ENCODE measurements around the gene SYP. TPM values are rescaled to one million over a fixed set of nuclear protein-coding genes. Genes with fewer than 3 reads are reported as not detected.
A peak's percentile ranks its signal among the peaks of the same experiment; 100 is the strongest.
"Not testable (repeated sequence)": the region's sequence is repeated elsewhere in the genome, so short reads cannot be mapped to it uniquely, and the experiment has no call there.

SYP gene
- total and polyA plus RNA-seq, 7 donors, result 1.2 to 20.2 (median 8.0) TPM

DNA sequence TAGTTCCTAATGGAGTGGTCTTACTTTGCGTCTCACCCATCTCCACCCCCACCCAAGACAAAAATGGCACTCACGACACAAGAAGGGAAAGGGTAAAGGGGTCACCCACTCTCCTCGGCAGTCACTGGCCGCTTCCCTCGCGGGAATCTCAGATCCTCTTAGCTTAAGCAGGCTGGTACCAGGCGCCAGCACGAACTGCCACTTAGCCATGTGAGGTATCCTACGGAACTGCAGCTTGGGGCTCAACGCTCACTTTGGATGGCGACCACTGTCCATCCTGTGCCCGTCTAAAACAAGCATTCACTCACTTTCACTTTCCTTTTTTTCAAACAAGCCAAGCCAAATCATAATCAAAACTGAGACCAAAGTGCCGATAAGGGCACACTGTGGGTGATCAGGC, 52.1 kb downstream of the SYP start:
- Histone ChIP-seq H3K4me1 (no peaks in the 10 kb centered on the region), H3K36me3 (no peaks in the 10 kb centered on the region), H3K27me3 (no peaks in the 10 kb centered on the region), H3K27ac (no peak overlapping the region), H3K4me3 (no peak overlapping the region), H3K9me3 (no peaks in the 10 kb centered on the region)
- intact Hi-C loops (cut with DNase I), result no loop called here
- WGBS, 2 donors, result 93 to 97% methylated on average over 13 of the region's 13 CpGs
- DNase-seq, result no peak
- TF ChIP-seq POLR2A (IDR thresholded peaks at IDR 0.05) (no peak), POLR2AphosphoS5 (IDR thresholded peaks at IDR 0.05) (no peak), EP300 (IDR thresholded peaks at IDR 0.05) (no peak)
- TF ChIP-seq, protein P1, sequence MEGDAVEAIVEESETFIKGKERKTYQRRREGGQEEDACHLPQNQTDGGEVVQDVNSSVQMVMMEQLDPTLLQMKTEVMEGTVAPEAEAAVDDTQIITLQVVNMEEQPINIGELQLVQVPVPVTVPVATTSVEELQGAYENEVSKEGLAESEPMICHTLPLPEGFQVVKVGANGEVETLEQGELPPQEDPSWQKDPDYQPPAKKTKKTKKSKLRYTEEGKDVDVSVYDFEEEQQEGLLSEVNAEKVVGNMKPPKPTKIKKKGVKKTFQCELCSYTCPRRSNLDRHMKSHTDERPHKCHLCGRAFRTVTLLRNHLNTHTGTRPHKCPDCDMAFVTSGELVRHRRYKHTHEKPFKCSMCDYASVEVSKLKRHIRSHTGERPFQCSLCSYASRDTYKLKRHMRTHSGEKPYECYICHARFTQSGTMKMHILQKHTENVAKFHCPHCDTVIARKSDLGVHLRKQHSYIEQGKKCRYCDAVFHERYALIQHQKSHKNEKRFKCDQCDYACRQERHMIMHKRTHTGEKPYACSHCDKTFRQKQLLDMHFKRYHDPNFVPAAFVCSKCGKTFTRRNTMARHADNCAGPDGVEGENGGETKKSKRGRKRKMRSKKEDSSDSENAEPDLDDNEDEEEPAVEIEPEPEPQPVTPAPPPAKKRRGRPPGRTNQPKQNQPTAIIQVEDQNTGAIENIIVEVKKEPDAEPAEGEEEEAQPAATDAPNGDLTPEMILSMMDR (IDR thresholded peaks at IDR 0.05), result no peak

DNA sequence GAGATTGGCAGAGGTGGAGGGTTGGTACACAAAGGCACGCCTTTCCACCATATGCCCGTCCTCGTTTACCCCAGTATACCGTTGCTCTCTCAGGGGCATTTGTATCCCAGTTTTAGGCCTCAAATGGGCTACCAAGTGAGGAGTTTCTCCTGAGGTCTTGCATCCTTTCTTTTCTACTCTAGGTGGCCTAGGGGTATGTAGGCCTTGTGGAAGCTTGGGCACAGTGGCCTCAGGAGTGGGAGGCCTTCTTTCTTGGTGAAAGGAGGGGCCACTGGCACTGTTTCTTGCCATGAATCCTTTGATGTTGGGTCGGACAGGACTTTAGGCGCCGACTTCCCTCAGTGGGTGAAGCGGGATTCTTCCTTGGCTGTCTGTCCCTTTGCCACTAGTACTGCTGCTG, 52.7 kb downstream of the SYP start:
- H3K36me3 ChIP-seq, result no peaks in the 10 kb centered on the region
- no peak overlapping the region for H3K27ac ChIP-seq
- no peaks in the 10 kb centered on the region for H3K27me3 ChIP-seq
- 90 to 93% methylated on average over 8 of the region's 8 CpGs for WGBS, 2 donors
- intact Hi-C loops (cut with DNase I), result no loop called here
- no peaks in the 10 kb centered on the region for H3K9me3 ChIP-seq
- DNase-seq, result no peak
- H3K4me3 ChIP-seq, result no peak overlapping the region
- TF ChIP-seq POLR2AphosphoS5 (IDR thresholded peaks at IDR 0.05) (no peak), POLR2A (IDR thresholded peaks at IDR 0.05) (no peak), EP300 (IDR thresholded peaks at IDR 0.05) (no peak)
- TF ChIP-seq, protein P1 (IDR thresholded peaks at IDR 0.05), result no peak
- H3K4me1 ChIP-seq, result no peaks in the 10 kb centered on the region

DNA sequence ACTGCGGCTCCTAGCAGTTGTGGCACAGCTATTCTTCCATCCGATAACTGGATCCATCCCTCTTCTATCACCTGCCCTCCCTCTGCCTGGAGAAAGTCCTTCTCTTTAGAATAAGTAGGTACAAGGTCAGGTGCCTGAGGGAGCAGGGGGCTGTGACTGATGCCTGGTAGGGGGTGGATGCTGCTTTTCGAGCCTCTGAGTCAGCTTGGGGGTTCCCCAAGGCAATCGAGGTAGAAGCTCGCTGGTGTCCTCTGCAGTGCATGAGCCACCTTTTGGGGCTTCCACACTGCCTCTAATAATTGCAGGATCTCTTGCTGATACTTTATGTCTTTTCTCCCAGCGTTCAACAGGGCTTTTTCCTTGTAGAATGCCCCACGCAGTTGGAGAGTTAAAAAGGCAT, 56.8 kb downstream of the SYP start:
- H3K27me3 ChIP-seq; H3K4me3 ChIP-seq; DNase-seq; H3K27ac ChIP-seq; H3K4me1 ChIP-seq; H3K9me3 ChIP-seq; intact Hi-C loops (cut with DNase I); H3K36me3 ChIP-seq: not testable (repeated sequence)
- WGBS, 2 donors, result 86 to 91% methylated on average over 7 of the region's 7 CpGs

DNA sequence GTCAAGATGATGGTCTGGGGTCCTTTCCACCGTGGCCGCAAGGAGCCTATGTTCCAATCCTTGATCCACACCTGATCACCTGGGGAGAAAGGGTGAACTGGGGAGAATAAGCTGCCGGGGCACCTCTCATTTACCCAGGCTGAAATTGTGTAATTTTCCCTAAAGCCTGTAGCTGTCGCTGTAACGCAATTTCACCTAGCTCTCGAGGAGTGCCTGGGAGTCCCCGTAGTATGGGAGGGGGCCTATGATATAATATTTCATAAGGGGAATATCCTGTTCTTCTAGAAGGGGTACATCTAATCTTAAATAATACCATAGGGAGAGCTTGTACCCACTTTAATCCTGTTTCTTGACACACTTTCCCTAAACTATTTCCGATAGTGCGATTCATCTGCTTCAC, 57.7 kb downstream of the SYP start:
- TF ChIP-seq, protein P1 (IDR thresholded peaks at IDR 0.05), result peak in 3 of 4 experiments; percentile 24 to 46 (median 25)
- H3K27ac ChIP-seq; H3K36me3 ChIP-seq; intact Hi-C loops (cut with DNase I); H3K4me1 ChIP-seq; H3K4me3 ChIP-seq; H3K9me3 ChIP-seq; H3K27me3 ChIP-seq; DNase-seq: not testable (repeated sequence)
- 64 to 79% methylated on average over 9 of the region's 9 CpGs for WGBS, 2 donors

DNA sequence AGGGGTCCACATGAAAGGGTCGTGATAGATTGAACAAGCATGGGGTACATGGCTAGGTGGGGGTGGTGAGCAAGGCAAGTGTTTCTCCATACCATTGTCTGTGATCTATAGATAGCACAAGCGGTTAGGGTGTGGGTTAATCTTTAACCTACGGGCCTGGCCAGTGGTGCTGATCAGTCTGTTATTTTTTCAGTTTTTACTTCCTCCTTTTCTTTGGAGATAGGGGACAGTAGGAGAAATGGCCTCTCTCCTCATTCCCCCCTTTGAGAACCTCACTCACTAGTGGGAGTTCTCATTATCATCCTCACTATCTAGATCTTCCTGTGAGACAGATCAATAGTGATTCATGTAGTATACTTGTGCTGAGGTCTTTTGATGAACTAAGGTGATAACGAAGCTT, 60.3 kb downstream of the SYP start:
- WGBS, 2 donors, result 76 to 83% methylated on average over 4 of the region's 4 CpGs

More for the DNA sequence above, 60.3 kb downstream of the SYP start:
- H3K27ac ChIP-seq, result no peak overlapping the region
- no peaks in the 10 kb centered on the region for H3K27me3 ChIP-seq
- H3K9me3 ChIP-seq, result no peaks in the 10 kb centered on the region
- intact Hi-C loops (cut with DNase I), result no loop called here
- no peak for DNase-seq
- no peaks in the 10 kb centered on the region for H3K4me1 ChIP-seq
- H3K4me3 ChIP-seq, result no peak overlapping the region
- TF ChIP-seq, protein P1 (IDR thresholded peaks at IDR 0.05), result no peak
- TF ChIP-seq EP300 (IDR thresholded peaks at IDR 0.05), result no peak
- no peak for TF ChIP-seq POLR2AphosphoS5 (IDR thresholded peaks at IDR 0.05)
- no peak for TF ChIP-seq POLR2A (IDR thresholded peaks at IDR 0.05)
- no peaks in the 10 kb centered on the region for H3K36me3 ChIP-seq

Small RNA genes lying within 50 kb of the gene (small RNA-seq; reads per million reads assigned to genes)
- 0 reads per million in 3 donors for gene RN7SL262P

Other genes starting within 250 kb of the SYP start
- gene OTUD5, start 242.6 kb downstream of the SYP start, total RNA-seq, result 10 to 100 TPM; 33.6 to 41.4 (median 38.0) TPM
- 10 to 100 TPM; 22.4 to 39.3 (median 24.6) TPM for gene OTUD5, start 242.6 kb downstream of the SYP start, polyA plus RNA-seq
- 1 to 10 TPM in 3 of 4 donors, under 1 TPM in 1; 0.95 to 2.5 (median 1.3) TPM for gene KCND1, start 228.3 kb downstream of the SYP start, total RNA-seq
- 1 to 10 TPM in 1 of 3 donors, not detected in 2; 1.7 TPM for gene KCND1, start 228.3 kb downstream of the SYP start, polyA plus RNA-seq
- 10 to 100 TPM; 19.7 to 63.1 (median 29.7) TPM for gene GRIPAP1, start 197.9 kb downstream of the SYP start, total RNA-seq
- gene GRIPAP1, start 197.9 kb downstream of the SYP start, polyA plus RNA-seq, result 10 to 100 TPM; 14.4 to 42.0 (median 18.3) TPM
- 10 to 100 TPM; 38.3 to 69.8 (median 56.0) TPM for gene TFE3, start 156.8 kb downstream of the SYP start, total RNA-seq
- gene TFE3, start 156.8 kb downstream of the SYP start, polyA plus RNA-seq, result 10 to 100 TPM; 21.0 to 32.6 (median 30.9) TPM
- 1 to 10 TPM in 3 of 4 donors, under 1 TPM in 1; 0.71 to 3.9 (median 1.3) TPM for gene CCDC120, start 141.2 kb downstream of the SYP start, total RNA-seq
- gene CCDC120, start 141.2 kb downstream of the SYP start, polyA plus RNA-seq, result 1 to 10 TPM; 4.2 to 7.6 (median 4.2) TPM
- 10 to 100 TPM; 18.2 to 20.2 (median 19.0) TPM for gene PRAF2, start 126.2 kb downstream of the SYP start, total RNA-seq
- gene PRAF2, start 126.2 kb downstream of the SYP start, polyA plus RNA-seq, result 10 to 100 TPM in 1 of 3 donors, 1 to 10 TPM in 2; 2.8 to 15.2 (median 8.4) TPM
- 100 to 1,000 TPM in 1 of 4 donors, 10 to 100 TPM in 3; 78.5 to 102 (median 93.5) TPM for gene WDR45, start 120.3 kb downstream of the SYP start, total RNA-seq
- 10 to 100 TPM; 49.5 to 57.1 (median 55.5) TPM for gene WDR45, start 120.3 kb downstream of the SYP start, polyA plus RNA-seq
- 10 to 100 TPM; 14.4 to 25.0 (median 23.6) TPM for gene GPKOW, start 76.5 kb downstream of the SYP start, total RNA-seq
- 10 to 100 TPM; 23.4 to 24.6 (median 24.3) TPM for gene GPKOW, start 76.5 kb downstream of the SYP start, polyA plus RNA-seq
- gene MAGIX, start 37.4 kb downstream of the SYP start, total RNA-seq, result 1 to 10 TPM; 1.4 to 3.1 (median 1.8) TPM
- 10 to 100 TPM in 2 of 3 donors, 1 to 10 TPM in 1; 7.7 to 24.0 (median 13.6) TPM for gene MAGIX, start 37.4 kb downstream of the SYP start, polyA plus RNA-seq
- 10 to 100 TPM; 39.0 to 65.1 (median 48.9) TPM for gene PLP2, start 28.3 kb downstream of the SYP start, total RNA-seq
- 100 to 1,000 TPM in 1 of 3 donors, 10 to 100 TPM in 2; 61.7 to 185 (median 88.9) TPM for gene PLP2, start 28.3 kb downstream of the SYP start, polyA plus RNA-seq
- gene PRICKLE3, start 13.8 kb downstream of the SYP start, total RNA-seq, result 10 to 100 TPM in 2 of 4 donors, 1 to 10 TPM in 2; 7.7 to 13.0 (median 10.4) TPM
- 1 to 10 TPM; 4.8 to 9.8 (median 6.0) TPM for gene PRICKLE3, start 13.8 kb downstream of the SYP start, polyA plus RNA-seq
- gene CACNA1F, start 33.1 kb upstream of the SYP start, total RNA-seq, result under 1 TPM in 2 of 4 donors, not detected in 2; 0.14 to 0.16 TPM
- gene CACNA1F, start 33.1 kb upstream of the SYP start, polyA plus RNA-seq, result under 1 TPM in 2 of 3 donors, not detected in 1; under 0.01 to 0.70 TPM
- 10 to 100 TPM; 11.1 to 15.0 (median 12.6) TPM for gene CCDC22, start 35.3 kb upstream of the SYP start, total RNA-seq
- gene CCDC22, start 35.3 kb upstream of the SYP start, polyA plus RNA-seq, result 10 to 100 TPM in 1 of 3 donors, 1 to 10 TPM in 2; 9.0 to 16.1 (median 9.6) TPM
- gene FOXP3, start 64.5 kb upstream of the SYP start, total RNA-seq, result not detected
- gene FOXP3, start 64.5 kb upstream of the SYP start, polyA plus RNA-seq, result 1 to 10 TPM in 1 of 3 donors, not detected in 2; 3.1 TPM
- gene PPP1R3F, start 69.6 kb upstream of the SYP start, total RNA-seq, result 10 to 100 TPM in 2 of 4 donors, 1 to 10 TPM in 2; 8.6 to 13.7 (median 10.1) TPM
- 1 to 10 TPM; 2.2 to 5.4 (median 3.9) TPM for gene PPP1R3F, start 69.6 kb upstream of the SYP start, polyA plus RNA-seq
- not detected for gene GAGE10, start 103.5 kb upstream of the SYP start, total RNA-seq
- gene GAGE10, start 103.5 kb upstream of the SYP start, polyA plus RNA-seq, result not detected
- not detected for gene GAGE12J, start 121.8 kb upstream of the SYP start, total RNA-seq
- gene GAGE12J, start 121.8 kb upstream of the SYP start, polyA plus RNA-seq, result not detected
- not detected for gene GAGE13, start 131.4 kb upstream of the SYP start, total RNA-seq
- gene GAGE13, start 131.4 kb upstream of the SYP start, polyA plus RNA-seq, result not detected

All from sigmoid colon (tissue), 7 donors.